Measurements from ENCODE around the gene PCNX2.

Gene PCNX2

GRCh38 chr1:232962761-232963745, 332.5 kb downstream of the PCNX2 start:
- no peak for TF ChIP-seq CTCF (IDR thresholded peaks at IDR 0.05; ENCODE audit: poor library complexity, severe bottlenecking)
- no peaks in the 10 kb centered on the region for H3K9me3 ChIP-seq (ENCODE audit: severe bottlenecking)
- no peak overlapping the region for H3K4me3 ChIP-seq (ENCODE audit: severe bottlenecking)
- no peaks in the 10 kb centered on the region for H3K27me3 ChIP-seq (ENCODE audit: insufficient read depth, poor library complexity, severe bottlenecking)
- H3K27ac ChIP-seq (ENCODE audit: poor library complexity, severe bottlenecking) = no peak overlapping the region
- no peaks in the 10 kb centered on the region for H3K4me1 ChIP-seq (ENCODE audit: insufficient read depth, poor library complexity, severe bottlenecking)
- ATAC-seq (ENCODE audit: low read depth) (no peak), DNase-seq (ENCODE audit: low spot score) (no peak)
- peaks cover 8% of the 10 kb centered on the region; the same call in 1 of the 2 replicates for H3K36me3 ChIP-seq (ENCODE audit: low read depth)

- no peak overlapping the region for H3K4me3 ChIP-seq (ENCODE audit: severe bottlenecking)
- H3K27me3 ChIP-seq (ENCODE audit: insufficient read depth, poor library complexity, severe bottlenecking) = no peaks in the 10 kb centered on the region
- no peaks in the 10 kb centered on the region for H3K4me1 ChIP-seq (ENCODE audit: insufficient read depth, poor library complexity, severe bottlenecking)
- peaks cover 22% of the 10 kb centered on the region for H3K36me3 ChIP-seq (ENCODE audit: low read depth)
- ATAC-seq (ENCODE audit: low read depth) (no peak), DNase-seq (ENCODE audit: low spot score) (no peak)
- no peak for TF ChIP-seq CTCF (IDR thresholded peaks at IDR 0.05; ENCODE audit: poor library complexity, severe bottlenecking)
- H3K27ac ChIP-seq (ENCODE audit: poor library complexity, severe bottlenecking) = no peak overlapping the region
- H3K9me3 ChIP-seq (ENCODE audit: severe bottlenecking) = no peaks in the 10 kb centered on the region
Measured at GRCh38 chr1:232958067-232958466, 337.5 kb downstream of the PCNX2 start.

- Histone ChIP-seq H3K9me3 (ENCODE audit: severe bottlenecking) (no peaks in the 10 kb centered on the region), H3K4me3 (ENCODE audit: severe bottlenecking) (no peak overlapping the region), H3K36me3 (ENCODE audit: low read depth) (peaks cover 19% of the 10 kb centered on the region), H3K27me3 (ENCODE audit: insufficient read depth, poor library complexity, severe bottlenecking) (no peaks in the 10 kb centered on the region), H3K27ac (ENCODE audit: poor library complexity, severe bottlenecking) (no peak overlapping the region), H3K4me1 (ENCODE audit: insufficient read depth, poor library complexity, severe bottlenecking) (peaks cover 12% of the 10 kb centered on the region)
- no peak for TF ChIP-seq CTCF (IDR thresholded peaks at IDR 0.05; ENCODE audit: poor library complexity, severe bottlenecking)
- DNase-seq (ENCODE audit: low spot score) = no peak
- no peak for ATAC-seq (ENCODE audit: low read depth)
Measured at GRCh38 chr1:232956081-232956480, 339.4 kb downstream of the PCNX2 start.

GRCh38 chr1:232954594-232955365, 340.7 kb downstream of the PCNX2 start:
- Histone ChIP-seq H3K36me3 (ENCODE audit: low read depth) (peaks cover 19% of the 10 kb centered on the region), H3K4me3 (ENCODE audit: severe bottlenecking) (no peak overlapping the region), H3K27me3 (ENCODE audit: insufficient read depth, poor library complexity, severe bottlenecking) (no peaks in the 10 kb centered on the region), H3K9me3 (ENCODE audit: severe bottlenecking) (no peaks in the 10 kb centered on the region), H3K27ac (ENCODE audit: poor library complexity, severe bottlenecking) (no peak overlapping the region), H3K4me1 (ENCODE audit: insufficient read depth, poor library complexity, severe bottlenecking) (peaks cover 12% of the 10 kb centered on the region)
- no peak for ATAC-seq (ENCODE audit: low read depth)
- no peak for TF ChIP-seq CTCF (IDR thresholded peaks at IDR 0.05; ENCODE audit: poor library complexity, severe bottlenecking)
- DNase-seq (ENCODE audit: low spot score) = no peak

Measured in RWPE2 (cell line).